H9 (cell line): ENCODE results near the gene CARHSP1. TPM values are rescaled to one million over a fixed set of nuclear protein-coding genes. Genes with fewer than 3 reads are reported as not detected.

Experiments used
- DNase-seq: peaks from one replicate; pipeline ENCODE4 v3.0.0-alpha.2; 2017
- H2AFZ ChIP-seq: one replicate; pipeline ENCODE4 v1.6.1; 2013; ENCODE audit warnings: mild to moderate bottlenecking, low read length, control low read depth, moderate library complexity
- H2AK5ac ChIP-seq: 2 replicates; pipeline ENCODE4 v1.6.1; 2013; ENCODE audit warnings: low read length, control low read depth, mixed read lengths; ENCODE audit not compliant: insufficient read length
- H2BK120ac ChIP-seq: one replicate; pipeline ENCODE4 v1.6.1; 2013; ENCODE audit warnings: low read depth, mild to moderate bottlenecking, low read length, control low read depth, inconsistent platforms; ENCODE audit not compliant: poor library complexity, severe bottlenecking
- H2BK12ac ChIP-seq: 2 replicates; pipeline ENCODE4 v1.6.1; 2013; ENCODE audit warnings: low read length, control low read depth, mixed read lengths, low read depth; ENCODE audit not compliant: insufficient read length
- H2BK15ac ChIP-seq: 2 replicates; pipeline ENCODE4 v1.6.1; 2013; ENCODE audit warnings: low read depth, low read length, control low read depth
- H2BK20ac ChIP-seq: one replicate; pipeline ENCODE4 v1.6.1; 2013; ENCODE audit warnings: low read depth, mild to moderate bottlenecking, low read length, control low read depth, inconsistent platforms; ENCODE audit not compliant: poor library complexity, severe bottlenecking
- H2BK5ac ChIP-seq: 2 replicates; pipeline ENCODE4 v1.6.1; 2013; ENCODE audit warnings: low read length, control low read depth, mixed read lengths; ENCODE audit not compliant: insufficient read length
- H3K14ac ChIP-seq: 2 replicates; pipeline ENCODE4 v1.6.1; 2013; ENCODE audit warnings: low read length, control low read depth; ENCODE audit not compliant: insufficient read depth
- H3K18ac ChIP-seq: 2 replicates; pipeline ENCODE4 v1.6.1; 2013; ENCODE audit warnings: low read depth, mild to moderate bottlenecking, mixed read lengths, low read length, control low read depth; ENCODE audit not compliant: insufficient read length
- H3K23ac ChIP-seq: 2 replicates; pipeline ENCODE4 v1.6.1; 2013; ENCODE audit warnings: low read length, control low read depth, mixed read lengths, low read depth; ENCODE audit not compliant: insufficient read length
- H3K23me2 ChIP-seq: 2 replicates; pipeline ENCODE4 v1.6.1; 2013; ENCODE audit warnings: low read depth, mild to moderate bottlenecking, mixed read lengths, low read length, control low read depth; ENCODE audit not compliant: insufficient read length, poor library complexity, severe bottlenecking
- H3K27ac ChIP-seq: 2 replicates; pipeline ENCODE4 v1.5.1; 2013; ENCODE audit warnings: low read length, control low read depth, mixed read lengths, low read depth; ENCODE audit not compliant: insufficient read length
- H3K27me3 ChIP-seq: 2 replicates; pipeline ENCODE4 v1.6.1; 2013; ENCODE audit warnings: low read length, control low read depth, inconsistent platforms; ENCODE audit not compliant: insufficient read depth
- H3K4ac ChIP-seq: 2 replicates; pipeline ENCODE4 v1.6.1; 2013; ENCODE audit warnings: low read depth, mild to moderate bottlenecking, control low read depth, inconsistent platforms, low read length, moderate library complexity
- H3K4me1 ChIP-seq: 2 replicates; pipeline ENCODE4 v1.6.1; 2013; ENCODE audit warnings: low read length, control low read depth, inconsistent platforms; ENCODE audit not compliant: insufficient read depth
- H3K4me2 ChIP-seq: 2 replicates; pipeline ENCODE4 v1.6.1; 2013; ENCODE audit warnings: low read length, control low read depth, mixed read lengths; ENCODE audit not compliant: insufficient read length, insufficient read depth
- H3K56ac ChIP-seq: 2 replicates; pipeline ENCODE4 v1.6.1; 2013; ENCODE audit warnings: low read depth, mild to moderate bottlenecking, mixed read lengths, low read length, control low read depth; ENCODE audit not compliant: insufficient read length
- H3K79me1 ChIP-seq: 2 replicates; pipeline ENCODE4 v1.6.1; 2013; ENCODE audit warnings: low read depth, mild to moderate bottlenecking, moderate library complexity, low read length, control low read depth, inconsistent platforms; ENCODE audit not compliant: insufficient read depth, poor library complexity, severe bottlenecking
- H3K79me2 ChIP-seq: 2 replicates; pipeline ENCODE4 v1.6.1; 2013; ENCODE audit warnings: low read length, control low read depth, inconsistent platforms; ENCODE audit not compliant: insufficient read depth
- H3K9ac ChIP-seq: 2 replicates; pipeline ENCODE4 v1.6.1; 2013; ENCODE audit warnings: low read length, control low read depth, mixed read lengths; ENCODE audit not compliant: insufficient read length; ENCODE audit errors: extremely low read depth
- H3K9me3 ChIP-seq: one replicate; pipeline ENCODE4 v1.6.1; 2013; ENCODE audit warnings: low read depth, low read length, inconsistent platforms; ENCODE audit not compliant: control insufficient read depth
- H3T11ph ChIP-seq: one replicate; pipeline ENCODE4 v1.6.1; 2013; ENCODE audit warnings: mild to moderate bottlenecking, low read length, control low read depth, inconsistent platforms
- H4K20me1 ChIP-seq: one replicate; pipeline ENCODE4 v1.6.1; 2013; ENCODE audit not compliant: control insufficient read depth, insufficient read length, insufficient read depth
- H4K5ac ChIP-seq: 2 replicates; pipeline ENCODE4 v1.6.1; 2013; ENCODE audit warnings: low read depth, mild to moderate bottlenecking, mixed read lengths, low read length, control low read depth; ENCODE audit not compliant: insufficient read length
- H4K8ac ChIP-seq: replicated peaks from 2 replicates; pipeline ENCODE4 v1.6.1; 2013; ENCODE audit warnings: low read length, control low read depth, mixed read lengths, low read depth; ENCODE audit not compliant: insufficient read length
- H4K91ac ChIP-seq: 2 replicates; pipeline ENCODE4 v1.6.1; 2013; ENCODE audit warnings: low read depth, mild to moderate bottlenecking, moderate library complexity, mixed read lengths, low read length, control low read depth; ENCODE audit not compliant: insufficient read length
- H3K27ac Mint-ChIP-seq, 3 experiments: 2 replicates in 2 of 3; 3 replicates in 1 of 3; pipeline ENCODE4 v1.8.0; 2020 to 2021; ENCODE audit warnings: mixed read lengths in 3 of 3, mild to moderate bottlenecking in 1 of 3, moderate library complexity in 1 of 3
- H3K27me3 Mint-ChIP-seq: 2 replicates; pipeline ENCODE4 v1.8.0; 2021; ENCODE audit warnings: low read depth, mild to moderate bottlenecking, moderate library complexity, mixed read lengths
- H3K36me3 Mint-ChIP-seq, 3 experiments: 2 replicates in 2 of 3; 3 replicates in 1 of 3; pipeline ENCODE4 v1.8.0; 2020 to 2021; ENCODE audit warnings: low read depth in 3 of 3, mixed read lengths in 3 of 3; ENCODE audit not compliant: insufficient read depth in 1 of 3
- H3K4me1 Mint-ChIP-seq, 2 experiments: 2 replicates each; pipeline ENCODE4 v1.8.0; 2020; ENCODE audit warnings: mixed read lengths in 2 of 2
- H3K4me3 Mint-ChIP-seq, 2 experiments: 2 replicates in 1 of 2; 3 replicates in 1 of 2; pipeline ENCODE4 v1.8.0; 2020 to 2021; ENCODE audit warnings: mild to moderate bottlenecking in 2 of 2, mixed read lengths in 2 of 2, moderate library complexity in 1 of 2
- H3K9me3 Mint-ChIP-seq, 2 experiments: 2 replicates in 1 of 2; 3 replicates in 1 of 2; pipeline ENCODE4 v1.8.0; 2020; ENCODE audit warnings: mild to moderate bottlenecking in 2 of 2, mixed read lengths in 2 of 2, moderate library complexity in 1 of 2
- CTCF ChIP-seq: fragments of 200-600 bp; sonication (generic); conservative IDR thresholded peaks from 3 replicates; pipeline ENCODE4 v1.8.0; 2021; ENCODE audit warnings: antibody characterized with exemption, mild to moderate bottlenecking
- WGBS: extraction: QIAGEN DNeasy Blood & Tissue Kit; methylation state at CpG from one replicate; pipeline ENCODE4 v1.1.7; 2013; ENCODE audit warnings: missing lambda C conversion rate, low lambda C conversion rate, mixed read lengths; ENCODE audit not compliant: insufficient read length; ENCODE audit errors: extremely low coverage; 5-methylcytosine and 5-hydroxymethylcytosine counted together
- total RNA-seq: library from RNA; stranded (reverse); gene quantifications from 2 replicates; pipeline ENCODE4 v1.2.1, GENCODE V29; 2021

CARHSP1 gene
- total RNA-seq, 1 experiment from 2014 or later: 194 TPM

DNA sequence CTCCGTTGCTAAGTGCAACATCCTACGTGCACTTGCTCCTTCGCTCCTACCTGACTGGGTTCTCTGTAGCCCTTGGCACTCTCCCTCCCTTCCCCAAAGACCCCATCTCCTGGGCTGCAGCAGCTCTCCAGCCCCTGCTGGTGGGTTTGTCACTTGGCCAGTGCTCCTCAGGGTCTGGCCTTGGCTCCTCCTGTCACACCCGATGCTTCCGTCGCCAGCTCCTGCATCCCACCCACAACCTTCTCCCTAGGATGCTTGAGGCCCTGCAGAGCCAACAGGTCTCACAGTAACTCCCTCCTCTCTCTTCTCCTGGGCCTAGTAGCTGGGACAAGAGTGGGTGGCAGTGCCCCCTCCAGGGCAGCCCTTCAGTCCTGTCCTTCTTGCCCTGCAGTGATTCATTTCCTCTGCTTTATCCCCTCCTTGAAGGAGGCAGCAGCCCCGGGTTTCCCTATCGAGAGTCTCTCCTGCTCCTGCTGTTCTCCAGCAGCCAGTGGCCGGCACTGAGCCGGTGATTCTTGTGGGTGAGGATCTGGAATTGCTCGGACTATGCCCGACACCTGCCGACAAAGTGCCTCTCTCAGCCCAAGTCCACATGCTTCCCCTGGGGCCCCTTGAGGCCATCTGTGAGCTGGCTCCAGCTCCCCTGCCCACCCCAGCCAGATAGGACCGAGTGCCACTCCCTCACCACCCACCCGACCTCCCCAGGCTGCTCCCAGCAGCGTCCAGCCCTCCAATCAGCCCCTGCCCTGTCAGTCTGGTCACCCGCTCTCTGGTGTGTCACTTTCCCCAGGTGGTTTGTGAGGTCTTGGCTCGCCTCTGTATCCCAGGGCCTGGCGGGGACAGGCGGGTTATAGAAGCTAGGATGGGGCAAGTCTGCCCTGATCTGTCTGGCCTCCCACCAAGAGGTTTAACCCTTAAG is 17.1 kb upstream of the CARHSP1 start:
- Histone ChIP-seq H3K23me2 (no peaks in the 10 kb centered on the region), H3K14ac (no peak overlapping the region), H4K91ac (no peak overlapping the region), H3K4ac (no peak overlapping the region), H4K8ac (no peak overlapping the region), H2BK120ac (no peak overlapping the region), H3K79me2 (no peaks in the 10 kb centered on the region), H4K5ac (no peak overlapping the region), H3K79me1 (no peaks in the 10 kb centered on the region), H2BK20ac (no peak overlapping the region), H3K4me1 (no peaks in the 10 kb centered on the region; the same call in 1 of the 2 replicates), H2AK5ac (no peak overlapping the region), H2BK15ac (no peak overlapping the region), H3K9ac (no peak overlapping the region), H2BK12ac (no peak overlapping the region), H4K20me1 (peaks cover 4% of the 10 kb centered on the region), H3K27ac (no peak overlapping the region), H3K4me2 (no peak overlapping the region), H3K27me3 (no peaks in the 10 kb centered on the region), H3K56ac (no peak overlapping the region), H2BK5ac (no peak overlapping the region), H3T11ph (no peak overlapping the region), H3K9me3 (no peaks in the 10 kb centered on the region), H3K23ac (no peak overlapping the region), H3K18ac (no peak overlapping the region), H2AFZ (no peak overlapping the region)
- Mint-ChIP-seq H3K9me3 (no peaks in the 10 kb centered on the region), H3K27me3 (peaks cover 2% of the 10 kb centered on the region), H3K27ac (peak overlapping the region; percentile 17 to 84 (median 35); a peak in 4 of 7 replicates), H3K36me3 (peaks cover 11 to 29% (median 15%) of the 10 kb centered on the region in 3 experiments; a peak in 6 of 7 replicates), H3K4me3 (no peak overlapping the region; a peak in 1 of 5 replicates), H3K4me1 (peaks cover 22 to 24% of the 10 kb centered on the region in 2 experiments)
- DNase-seq: no peak
- TF ChIP-seq CTCF: peak; percentile 50; the same call in 2 of the 3 replicates
- WGBS: no CpG with 5 or more reads among the region's 20 CpGs
